ENCODE measurements around the gene TEAD1.

TEAD1 gene

GRCh38 chr11:12673924-12674570 lies at the start of gene TEAD1:
Gene TEAD1, plus strand, starts transcription at chr11:12674421.
- no peak for FAIRE-seq
- peak; percentile 92 for DNase-seq (ENCODE audit: insufficient read length, low spot score)
- no peak for TF ChIP-seq CTCF (IDR thresholded peaks at IDR 0.05; ENCODE audit: insufficient read depth, missing control alignments)

GRCh38 chr11:12624595-12624994 lies 49.6 kb upstream of the TEAD1 start:
- no peak for DNase-seq (ENCODE audit: insufficient read length, low spot score)
- TF ChIP-seq CTCF (IDR thresholded peaks at IDR 0.05; ENCODE audit: insufficient read depth, missing control alignments): no peak
- no peak for FAIRE-seq

- no peak for DNase-seq (ENCODE audit: insufficient read length, low spot score)
- no peak for TF ChIP-seq CTCF (IDR thresholded peaks at IDR 0.05; ENCODE audit: insufficient read depth, missing control alignments)
- FAIRE-seq: no peak
These were observed 48.7 kb upstream of the TEAD1 start for GRCh38 chr11:12625438-12626071.

DNA sequence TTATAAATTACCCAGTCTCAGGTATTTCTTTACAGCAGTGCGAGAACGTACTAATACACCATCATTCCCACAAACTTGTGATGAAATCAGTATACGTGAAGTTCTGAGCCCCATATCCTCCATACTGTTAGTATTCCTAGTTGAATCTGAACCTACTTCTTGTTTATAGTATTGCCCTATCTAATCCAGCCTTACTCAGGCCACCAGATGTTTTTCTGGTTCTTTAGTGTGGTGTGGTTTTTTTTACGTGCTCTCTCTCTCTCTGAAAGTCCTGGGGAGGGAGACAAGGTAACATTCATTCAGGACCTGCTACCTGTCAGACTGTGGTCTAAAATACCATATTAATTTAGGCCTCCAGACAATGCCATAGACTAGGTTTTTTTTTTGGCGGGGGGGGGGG lies 47.6 kb upstream of the TEAD1 start:
- no peak for TF ChIP-seq CTCF (IDR thresholded peaks at IDR 0.05; ENCODE audit: insufficient read depth, missing control alignments)
- FAIRE-seq (no peak), DNase-seq (ENCODE audit: insufficient read length, low spot score) (no peak)

GRCh38 chr11:12628314-12628713 lies 45.9 kb upstream of the TEAD1 start:
- no peak for FAIRE-seq
- DNase-seq (ENCODE audit: insufficient read length, low spot score): no peak
- TF ChIP-seq CTCF (IDR thresholded peaks at IDR 0.05; ENCODE audit: insufficient read depth, missing control alignments): no peak

- DNase-seq (ENCODE audit: insufficient read length, low spot score) (no peak), FAIRE-seq (peak; percentile 16)
- no peak for TF ChIP-seq CTCF (IDR thresholded peaks at IDR 0.05; ENCODE audit: insufficient read depth, missing control alignments)
These were observed 44.5 kb upstream of the TEAD1 start for GRCh38 chr11:12629601-12630313.

GRCh38 chr11:12631651-12632050 lies 42.6 kb upstream of the TEAD1 start:
- FAIRE-seq (no peak), DNase-seq (ENCODE audit: insufficient read length, low spot score) (no peak)
- no peak for TF ChIP-seq CTCF (IDR thresholded peaks at IDR 0.05; ENCODE audit: insufficient read depth, missing control alignments)
